Uterus (tissue), 2 donors: ENCODE data around the gene POLK.

ENCODE experiments used
- POLR2A ChIP-seq, 2 donors: fragments of 450-650 bp; IDR thresholded peaks; one replicate each; pipeline ENCODE4 v1.6.1; 2016; ENCODE audit warnings: antibody characterized with exemption in 2 of 2, mild to moderate bottlenecking in 1 of 2, moderate library complexity in 1 of 2
- TF ChIP-seq, protein P1 (sequence below), 4 experiments: fragments of 200-600 bp in 2 of 4; fragments of 450-650 bp in 2 of 4; sonication (generic) in 2 of 4; IDR thresholded peaks; one replicate each; pipeline ENCODE4 v1.5.1; 2016 to 2019; ENCODE audit warnings: antibody characterized with exemption in 4 of 4, mild to moderate bottlenecking in 2 of 4, moderate library complexity in 1 of 4

- TF ChIP-seq, protein P1, sequence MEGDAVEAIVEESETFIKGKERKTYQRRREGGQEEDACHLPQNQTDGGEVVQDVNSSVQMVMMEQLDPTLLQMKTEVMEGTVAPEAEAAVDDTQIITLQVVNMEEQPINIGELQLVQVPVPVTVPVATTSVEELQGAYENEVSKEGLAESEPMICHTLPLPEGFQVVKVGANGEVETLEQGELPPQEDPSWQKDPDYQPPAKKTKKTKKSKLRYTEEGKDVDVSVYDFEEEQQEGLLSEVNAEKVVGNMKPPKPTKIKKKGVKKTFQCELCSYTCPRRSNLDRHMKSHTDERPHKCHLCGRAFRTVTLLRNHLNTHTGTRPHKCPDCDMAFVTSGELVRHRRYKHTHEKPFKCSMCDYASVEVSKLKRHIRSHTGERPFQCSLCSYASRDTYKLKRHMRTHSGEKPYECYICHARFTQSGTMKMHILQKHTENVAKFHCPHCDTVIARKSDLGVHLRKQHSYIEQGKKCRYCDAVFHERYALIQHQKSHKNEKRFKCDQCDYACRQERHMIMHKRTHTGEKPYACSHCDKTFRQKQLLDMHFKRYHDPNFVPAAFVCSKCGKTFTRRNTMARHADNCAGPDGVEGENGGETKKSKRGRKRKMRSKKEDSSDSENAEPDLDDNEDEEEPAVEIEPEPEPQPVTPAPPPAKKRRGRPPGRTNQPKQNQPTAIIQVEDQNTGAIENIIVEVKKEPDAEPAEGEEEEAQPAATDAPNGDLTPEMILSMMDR (IDR thresholded peaks at IDR 0.05): no peak
- TF ChIP-seq POLR2A (IDR thresholded peaks at IDR 0.05): no peak
These were observed 102.5 kb downstream of the POLK start for GRCh38 chr5:75614176-75614575.
